B cell (primary cell): ENCODE data around the gene GPD1. TPM values are rescaled to one million over a fixed set of nuclear protein-coding genes. Genes with fewer than 3 reads are reported as not detected.

Experiments
- ATAC-seq: fragments of 200-7000 bp; cut with Tn5 transposase; one replicate; pipeline ENCODE4 v1.10.0; 2021; ENCODE audit warnings: low read depth, mild to moderate bottlenecking, moderate number of reproducible peaks, moderate library complexity
- CTCF ChIA-PET: fragments of 350-600 bp; sonication (Branson Sonifier 250); formaldehyde crosslinking; loops from one replicate; lab custom pipeline; 2021; ENCODE audit warnings: antibody characterized with exemption, inconsistent platforms; lab: Charles Lee
- POLR2A ChIA-PET: fragments of 350-600 bp; sonication (Branson Sonifier 250); formaldehyde crosslinking; loops from one replicate; lab custom pipeline; 2021; ENCODE audit warnings: antibody characterized with exemption; lab: Charles Lee
- DNase-seq: peaks from one replicate; pipeline ENCODE4 v3.0.0; 2013
- H2AFZ ChIP-seq: 2 replicates; pipeline ENCODE4 v1.6.1; 2012; ENCODE audit warnings: mild to moderate bottlenecking, low read depth, low read length; ENCODE audit not compliant: insufficient read depth, poor library complexity, severe bottlenecking
- H3K27ac ChIP-seq, 2 donors: 1 replicate in 1 of 2; 2 replicates in 1 of 2; pipeline ENCODE4 v1.5.1; 2012 to 2013; ENCODE audit warnings: low read length in 2 of 2, mild to moderate bottlenecking in 2 of 2, moderate library complexity in 1 of 2
- H3K27me3 ChIP-seq, 4 experiments: fragments of 200-600 bp in 1 of 4; sonication (generic) in 1 of 4; replicated peaks in 1 of 4; 1 replicate in 2 of 4; 2 replicates in 2 of 4; pipeline versions ENCODE4 v1.6.1 to v1.7.0; 2013 to 2016; ENCODE audit warnings: low read length in 3 of 4, mild to moderate bottlenecking in 2 of 4, mixed read lengths in 1 of 4, moderate library complexity in 1 of 4; ENCODE audit not compliant: insufficient read depth in 4 of 4, control insufficient read depth in 3 of 4; ENCODE audit errors: control extremely low read depth in 1 of 4
- H3K36me3 ChIP-seq, 2 experiments: replicated peaks in 1 of 2; 1 replicate in 1 of 2; 2 replicates in 1 of 2; pipeline versions ENCODE4 v1.6.1 to v1.7.1; 2013; ENCODE audit warnings: low read length in 1 of 2; ENCODE audit not compliant: insufficient read depth in 2 of 2, control insufficient read depth in 1 of 2; ENCODE audit errors: control extremely low read depth in 1 of 2, extremely low read depth in 1 of 2
- H3K4me1 ChIP-seq, 2 donors: fragments of 200-600 bp in 1 of 2; sonication (generic) in 1 of 2; 1 replicate in 1 of 2; 2 replicates in 1 of 2; pipeline versions ENCODE4 v1.5.1 to v1.6.1; 2013 to 2017; ENCODE audit warnings: low read length in 2 of 2; ENCODE audit not compliant: control insufficient read depth in 2 of 2, insufficient read depth in 2 of 2
- H3K4me2 ChIP-seq: replicated peaks from 2 replicates; pipeline ENCODE3; 2012; ENCODE audit warnings: mild to moderate bottlenecking, low read depth, low read length; ENCODE audit not compliant: poor library complexity, severe bottlenecking
- H3K4me3 ChIP-seq, 5 experiments: fragments of 200-600 bp in 1 of 5; sonication (generic) in 1 of 5; 1 replicate in 3 of 5; 2 replicates in 2 of 5; pipeline versions ENCODE4 v1.5.1 to v1.7.0; 2011 to 2016; ENCODE audit warnings: low read length in 4 of 5, mild to moderate bottlenecking in 4 of 5, low read depth in 2 of 5, control low read depth in 1 of 5, moderate library complexity in 1 of 5; ENCODE audit not compliant: insufficient read depth in 1 of 5; ENCODE audit errors: control extremely low read depth in 1 of 5, extremely low read depth in 1 of 5
- H3K79me2 ChIP-seq: fragments of 200-600 bp; sonication (generic); one replicate; pipeline ENCODE4 v1.6.0; 2016; ENCODE audit warnings: low read length; ENCODE audit not compliant: control insufficient read depth, insufficient read depth
- H3K9ac ChIP-seq: fragments of 200-600 bp; sonication (generic); 2 replicates; pipeline ENCODE4 v1.6.1; 2017; ENCODE audit warnings: mild to moderate bottlenecking, low read length, moderate library complexity
- H3K9me3 ChIP-seq, 3 donors: one replicate each; pipeline versions ENCODE4 v1.6.1 to v1.7.1; 2013; ENCODE audit warnings: low read length in 2 of 3; ENCODE audit not compliant: control insufficient read depth in 2 of 3, insufficient read depth in 1 of 3; ENCODE audit errors: control extremely low read depth in 1 of 3
- H4K20me1 ChIP-seq: 2 replicates; pipeline ENCODE4 v1.6.0; 2012; ENCODE audit warnings: mild to moderate bottlenecking, low read length; ENCODE audit not compliant: insufficient read depth, control insufficient read depth, poor library complexity, severe bottlenecking
- H3K27ac Mint-ChIP-seq: one replicate; pipeline ENCODE4 v1.8.0; 2021; ENCODE audit warnings: mixed read lengths
- H3K27me3 Mint-ChIP-seq: one replicate; pipeline ENCODE4 v1.8.0; 2021; ENCODE audit warnings: mixed read lengths
- H3K4me1 Mint-ChIP-seq: one replicate; pipeline ENCODE4 v1.8.0; 2021; ENCODE audit warnings: mixed read lengths
- H3K4me3 Mint-ChIP-seq: one replicate; pipeline ENCODE4 v1.8.0; 2021; ENCODE audit warnings: mixed read lengths
- H3K9me3 Mint-ChIP-seq: one replicate; pipeline ENCODE4 v1.8.0; 2022; ENCODE audit warnings: mixed read lengths; ENCODE audit not compliant: insufficient read depth
- CTCF ChIP-seq: fragments of 200-600 bp; IDR thresholded peaks from one replicate; pipeline ENCODE4 v1.8.0; 2022; ENCODE audit warnings: antibody characterized with exemption, mild to moderate bottlenecking
- EZH2 ChIP-seq: IDR thresholded peaks from 2 replicates; pipeline ENCODE4 v1.6.1; 2012; ENCODE audit warnings: borderline replicate concordance, low read depth, mild to moderate bottlenecking, moderate library complexity, low read length; ENCODE audit not compliant: insufficient read depth, poor library complexity, severe bottlenecking
- WGBS: methylation state at CpG from one replicate; pipeline ENCODE4 v1.1.5; 2013; ENCODE audit warnings: missing lambda C conversion rate; ENCODE audit not compliant: insufficient coverage; 5-methylcytosine and 5-hydroxymethylcytosine counted together
- intact Hi-C: fragments of 100-400 bp; cut with micrococcal nuclease; formaldehyde crosslinking; loops from one replicate; pipeline ENCODE4 v1.10.0; 2022
- polyA plus RNA-seq: library from polyadenylated mRNA; depleted of rRNA; stranded (reverse); fragments of >200 nt; gene quantifications from 2 replicates; pipeline ENCODE4 v1.2.3, GENCODE V29; 2012
- total RNA-seq, 2 donors: library from RNA; stranded (reverse); fragments of 120-200 nt in 1 of 2; gene quantifications; 1 replicate in 1 of 2; 2 replicates in 1 of 2; pipeline versions ENCODE4 v1.2.3 to v1.2.4, GENCODE V29; 2013 to 2022

GPD1 gene
- total and polyA plus RNA-seq, 2 donors (not counting 1 experiment from before 2014, with no cell fraction given): 0.54 to 1.1 TPM

- POLR2A ChIA-PET: no interaction called here
- Mint-ChIP-seq H3K27me3 (peaks cover 45% of the 10 kb centered on the region), H3K9me3 (no peaks in the 10 kb centered on the region), H3K27ac (no peak overlapping the region), H3K4me3 (no peak overlapping the region), H3K4me1 (peaks cover 3% of the 10 kb centered on the region)
- Histone ChIP-seq H3K79me2 (no peaks in the 10 kb centered on the region), H4K20me1 (no peaks in the 10 kb centered on the region), H3K27ac (no peak overlapping the region), H3K9me3 (peaks cover 0 to 4% (median 0%) of the 10 kb centered on the region in 3 donors), H3K36me3 (no peaks in the 10 kb centered on the region), H3K4me2 (no peak overlapping the region), H3K4me3 (no peak overlapping the region), H3K27me3 (peaks cover 0 to 31% (median 8%) of the 10 kb centered on the region in 4 experiments), H3K4me1 (peaks cover 3 to 4% of the 10 kb centered on the region in 2 donors), H2AFZ (no peak overlapping the region), H3K9ac (no peak overlapping the region)
- CTCF ChIA-PET: interaction anchor here (0.5 to 1.7 kb wide), 2 partner anchors 92 to 96 kb away, joined by 3 to 5 read pairs; no protein-coding TSS in a partner anchor
- TF ChIP-seq CTCF (no peak), EZH2 (no peak)
- DNase-seq: no peak
- WGBS: 79% methylated on average over 3 of the region's 5 CpGs
- ATAC-seq: no peak
- intact Hi-C loops: no loop called here
Measured at GRCh38 chr12:50062728-50063460, 40.9 kb upstream of the GPD1 start.

- intact Hi-C loops: no loop called here
- H3K4me3 Mint-ChIP-seq: no peak overlapping the region
- H3K27ac ChIP-seq: no peak overlapping the region
Measured at GRCh38 chr12:50065726-50066310, 38.0 kb upstream of the GPD1 start.

More at GRCh38 chr12:50065726-50066310, 38.0 kb upstream of the GPD1 start:
- Histone ChIP-seq H3K36me3 (no peaks in the 10 kb centered on the region), H3K9me3 (no peaks in the 10 kb centered on the region), H3K4me2 (no peak overlapping the region), H2AFZ (no peak overlapping the region), H3K4me1 (peaks cover 0 to 5% of the 10 kb centered on the region in 2 donors), H3K79me2 (no peaks in the 10 kb centered on the region), H4K20me1 (no peaks in the 10 kb centered on the region), H3K27me3 (peaks cover 0 to 8% (median 1%) of the 10 kb centered on the region in 4 experiments), H3K4me3 (no peak overlapping the region), H3K9ac (no peak overlapping the region)
- TF ChIP-seq EZH2: no peak
- TF ChIP-seq CTCF: no peak
- WGBS: no CpG with 5 or more reads among the region's 3 CpGs
- DNase-seq: no peak
- Mint-ChIP-seq H3K27ac (no peak overlapping the region), H3K27me3 (peaks cover 28% of the 10 kb centered on the region), H3K9me3 (no peaks in the 10 kb centered on the region), H3K4me1 (peaks cover 4% of the 10 kb centered on the region)
- POLR2A ChIA-PET: interaction anchor here (0.6 kb wide), 1 partner anchor 9 kb away, joined by 4 read pairs; no protein-coding TSS in a partner anchor
- ATAC-seq: no peak
- CTCF ChIA-PET: interaction anchor here (0.5 to 15.9 kb wide), 10 partner anchors 8 to 199 kb away, joined by 3 to 343 read pairs (median 6); partner anchors contain the start of gene CERS5
